Measurements from ENCODE around the gene LIMK1.
"Not testable (repeated sequence)": the region's sequence is repeated elsewhere in the genome, so short reads cannot be mapped to it uniquely, and the experiment has no call there.

Gene LIMK1

GRCh38 chr7:74157605-74158004, 74.0 kb downstream of the LIMK1 start:
- Mint-ChIP-seq H3K27me3 (no peaks in the 10 kb centered on the region), H3K27ac (no peak overlapping the region), H3K9me3 (no peaks in the 10 kb centered on the region), H3K4me1 (no peaks in the 10 kb centered on the region), H3K4me3 (no peak overlapping the region), H3K36me3 (no peaks in the 10 kb centered on the region)

DNA sequence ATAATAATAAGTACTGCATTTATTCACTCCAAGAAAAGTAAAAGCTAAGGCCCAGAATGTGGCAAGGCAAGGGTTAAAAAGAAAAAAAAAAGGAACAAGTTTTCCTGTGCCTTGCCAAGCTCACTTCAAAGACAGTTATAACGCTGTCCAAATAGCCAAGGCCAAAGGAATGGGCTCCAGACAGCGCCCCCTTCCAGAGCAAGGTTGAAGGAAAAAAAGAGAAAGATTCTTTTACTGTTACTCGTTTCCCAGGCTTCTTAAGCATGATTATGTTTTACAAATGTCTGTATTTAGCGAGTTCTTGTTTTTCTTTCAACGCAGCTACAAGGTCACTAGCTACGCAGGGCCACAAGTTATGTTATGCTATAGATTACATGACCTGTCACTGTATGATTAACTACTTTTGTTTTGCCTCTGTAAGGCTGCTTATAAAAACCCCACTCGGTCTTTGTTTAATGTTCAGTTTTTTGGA, 81.4 kb downstream of the LIMK1 start:
- H3K36me3 Mint-ChIP-seq = no peaks in the 10 kb centered on the region
- no peak overlapping the region for H3K27ac Mint-ChIP-seq
- no peaks in the 10 kb centered on the region for H3K4me1 Mint-ChIP-seq
- no peaks in the 10 kb centered on the region for H3K27me3 Mint-ChIP-seq
- H3K4me3 Mint-ChIP-seq = no peak overlapping the region
- H3K9me3 Mint-ChIP-seq = no peaks in the 10 kb centered on the region

- H3K36me3 Mint-ChIP-seq = no peaks in the 10 kb centered on the region
- H3K9me3 Mint-ChIP-seq = no peaks in the 10 kb centered on the region
- no peak overlapping the region for H3K4me3 Mint-ChIP-seq
- no peak overlapping the region for H3K27ac Mint-ChIP-seq
- no peaks in the 10 kb centered on the region for H3K4me1 Mint-ChIP-seq
- no peaks in the 10 kb centered on the region for H3K27me3 Mint-ChIP-seq
These were observed 82.4 kb downstream of the LIMK1 start for GRCh38 chr7:74165867-74166593.

- not testable (repeated sequence) for H3K27me3 Mint-ChIP-seq, H3K4me1 Mint-ChIP-seq, H3K27ac Mint-ChIP-seq, H3K4me3 Mint-ChIP-seq, H3K36me3 Mint-ChIP-seq, H3K9me3 Mint-ChIP-seq
These were observed 83.7 kb downstream of the LIMK1 start for GRCh38 chr7:74167324-74167723.
